ENCODE data around the gene HLTF.

The HLTF gene

DNA sequence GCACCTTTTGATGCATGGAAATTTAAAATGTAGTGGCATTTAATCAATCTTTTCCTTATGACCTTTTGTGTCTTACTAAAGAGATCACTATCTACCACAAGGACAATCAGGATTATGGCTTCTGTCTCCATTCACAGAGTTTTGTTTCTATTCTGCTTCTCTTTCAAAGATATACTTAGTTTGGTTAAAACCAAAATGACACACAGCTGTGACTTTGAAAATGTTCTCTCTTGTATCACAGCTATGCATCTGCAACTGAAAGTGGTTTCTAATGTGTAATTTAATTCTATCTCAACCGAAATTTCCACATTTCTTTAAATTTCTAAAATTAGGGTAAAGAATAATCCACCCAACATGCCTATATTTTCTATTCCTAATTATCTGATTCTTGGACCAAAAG lies 27.7 kb downstream of the HLTF start:
- TF ChIP-seq CTCF (IDR thresholded peaks at IDR 0.05) (no peak), ZFX (IDR thresholded peaks at IDR 0.05; ENCODE audit: borderline replicate concordance) (no peak)
- H3K27ac ChIP-seq = no peak overlapping the region

GRCh38 chr3:149058198-149058597 lies 28.1 kb downstream of the HLTF start:
- no peak for TF ChIP-seq CTCF (IDR thresholded peaks at IDR 0.05)
- no peak for TF ChIP-seq ZFX (IDR thresholded peaks at IDR 0.05; ENCODE audit: borderline replicate concordance)
- H3K27ac ChIP-seq = no peak overlapping the region

DNA sequence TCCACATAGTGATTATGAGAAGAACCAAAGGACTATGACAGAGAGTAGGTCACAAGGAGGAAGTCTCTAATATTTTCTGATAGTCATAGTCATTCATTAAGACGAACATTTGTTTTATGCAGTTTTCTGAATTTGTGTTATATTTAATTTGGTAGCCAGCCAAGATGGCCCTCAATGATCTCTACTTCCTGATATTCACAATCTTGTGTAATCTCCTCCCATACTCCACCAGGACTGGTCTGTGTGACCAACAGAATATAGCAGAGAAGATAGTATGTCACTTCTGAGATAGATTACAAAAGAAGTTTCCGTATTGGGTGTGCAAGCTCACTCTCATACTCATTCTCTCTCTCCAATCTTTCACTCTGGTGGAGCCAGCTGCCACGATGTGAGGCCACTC lies 30.8 kb downstream of the HLTF start:
- no peak overlapping the region for H3K27ac ChIP-seq
- no peak for TF ChIP-seq ZFX (IDR thresholded peaks at IDR 0.05; ENCODE audit: borderline replicate concordance)
- no peak for TF ChIP-seq CTCF (IDR thresholded peaks at IDR 0.05)

GRCh38 chr3:149044339-149045083 lies 41.8 kb downstream of the HLTF start:
- TF ChIP-seq ZFX (IDR thresholded peaks at IDR 0.05; ENCODE audit: borderline replicate concordance) = no peak
- TF ChIP-seq CTCF (IDR thresholded peaks at IDR 0.05) = no peak
- H3K27ac ChIP-seq = no peak overlapping the region

- H3K27ac ChIP-seq = peak overlapping the region; percentile 38
- TF ChIP-seq CTCF (IDR thresholded peaks at IDR 0.05) (no peak), ZFX (IDR thresholded peaks at IDR 0.05; ENCODE audit: borderline replicate concordance) (no peak)
Observed at GRCh38 chr3:149042789-149043386, 43.4 kb downstream of the HLTF start.

- no peak overlapping the region for H3K27ac ChIP-seq
- TF ChIP-seq ZFX (IDR thresholded peaks at IDR 0.05; ENCODE audit: borderline replicate concordance) (no peak), CTCF (IDR thresholded peaks at IDR 0.05) (no peak)
Observed at GRCh38 chr3:149038322-149038721, 48.0 kb downstream of the HLTF start.

DNA sequence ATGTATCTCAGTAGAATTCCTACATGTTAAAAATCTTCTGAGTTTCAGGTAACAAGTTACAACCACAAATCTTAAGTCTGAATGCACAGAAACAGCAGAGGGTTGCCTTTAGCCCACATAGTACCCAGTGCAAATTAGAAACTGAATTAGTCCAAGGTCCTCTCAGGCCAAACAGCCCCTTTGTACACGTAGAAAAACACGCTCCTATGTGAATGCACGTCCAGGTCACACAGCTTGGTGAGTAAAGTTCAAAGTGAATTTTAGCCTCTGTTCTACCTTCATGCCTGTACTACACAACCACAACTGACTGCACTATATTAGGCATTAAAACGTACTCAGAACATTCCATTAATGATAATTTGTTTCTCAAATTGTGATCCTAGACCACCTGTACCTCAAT lies 48.6 kb downstream of the HLTF start:
- H3K27ac ChIP-seq = no peak overlapping the region
- no peak for TF ChIP-seq CTCF (IDR thresholded peaks at IDR 0.05)
- no peak for TF ChIP-seq ZFX (IDR thresholded peaks at IDR 0.05; ENCODE audit: borderline replicate concordance)
